HG02973 (cell line): ENCODE data around the gene FAM170B.

Source experiments
- ATAC-seq: cut with Tn5 transposase; IDR thresholded peaks from one replicate; pipeline ENCODE4 v1.9.1; 2021; ENCODE audit warnings: moderate library complexity; ENCODE audit not compliant: unreplicated experiment

The FAM170B gene

DNA sequence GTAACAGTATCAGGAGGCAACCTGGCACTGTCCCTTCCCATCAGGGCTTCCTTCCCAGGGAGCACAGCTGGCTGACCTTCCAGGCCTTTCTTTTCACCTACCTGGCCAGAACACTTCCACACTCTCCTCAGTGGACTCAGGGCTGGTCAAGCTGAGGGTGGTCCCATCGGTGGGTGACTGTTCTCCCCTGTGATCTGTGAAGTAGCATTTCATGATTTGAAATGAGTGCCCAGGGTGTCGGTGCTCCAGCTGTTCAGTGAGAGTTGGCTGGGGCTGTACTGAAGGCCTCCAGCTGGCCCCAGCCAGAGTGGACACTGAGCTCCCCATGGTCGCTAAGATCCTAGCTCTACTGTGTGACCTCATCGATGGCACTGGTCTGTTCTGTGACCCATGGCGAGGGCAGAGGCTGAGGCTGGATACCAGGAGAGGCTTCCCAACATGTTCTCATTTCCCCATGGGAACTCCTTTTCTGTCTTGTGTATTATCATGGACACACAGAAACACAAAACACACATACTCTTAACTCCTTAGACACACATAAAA, at the start of gene FAM170B:
Gene FAM170B (minus strand): TSS at position 316 of the 543 bp plus-strand sequence. CDS start 103 bp downstream, at position 213.
- no peak for ATAC-seq

DNA sequence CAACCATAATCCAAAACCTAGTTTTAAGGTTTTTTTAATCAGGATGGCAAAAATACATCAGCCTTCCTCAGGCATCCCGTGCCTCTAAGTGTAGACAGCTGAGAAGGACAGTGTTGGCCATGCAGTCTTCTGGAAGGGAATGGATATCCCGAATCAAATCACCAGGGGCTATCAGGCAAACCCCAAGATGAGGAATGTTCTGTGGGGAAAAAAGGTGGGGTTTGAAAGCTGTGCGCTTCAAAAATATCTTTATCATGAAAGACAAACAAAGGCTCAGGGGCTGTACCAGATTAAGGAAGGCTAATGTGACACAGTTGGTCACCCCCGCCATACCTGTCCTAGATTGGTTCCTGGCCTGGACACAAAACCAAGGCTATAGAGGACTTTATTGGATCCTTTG, 49.0 kb upstream of the FAM170B start:
- ATAC-seq = no peak

DNA sequence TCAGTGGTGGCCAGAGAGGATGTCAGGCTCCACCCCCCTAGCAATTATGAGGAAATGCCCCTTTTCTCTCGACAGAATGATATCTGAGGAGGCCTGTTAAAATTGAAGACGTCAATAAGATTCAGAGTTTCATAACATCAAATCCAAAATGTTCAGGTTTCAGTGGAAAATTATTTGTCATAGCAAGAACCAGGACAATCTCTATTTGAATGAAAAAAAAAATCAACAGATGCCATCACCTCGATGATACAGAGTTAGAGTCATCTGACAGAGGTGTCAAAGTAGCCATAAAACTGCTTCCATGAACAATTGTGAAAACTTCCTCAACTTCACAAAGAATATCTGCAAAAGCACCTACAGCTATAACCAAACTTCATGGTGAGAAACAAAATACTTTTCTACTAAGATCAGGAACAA, 46.6 kb upstream of the FAM170B start:
- no peak for ATAC-seq

DNA sequence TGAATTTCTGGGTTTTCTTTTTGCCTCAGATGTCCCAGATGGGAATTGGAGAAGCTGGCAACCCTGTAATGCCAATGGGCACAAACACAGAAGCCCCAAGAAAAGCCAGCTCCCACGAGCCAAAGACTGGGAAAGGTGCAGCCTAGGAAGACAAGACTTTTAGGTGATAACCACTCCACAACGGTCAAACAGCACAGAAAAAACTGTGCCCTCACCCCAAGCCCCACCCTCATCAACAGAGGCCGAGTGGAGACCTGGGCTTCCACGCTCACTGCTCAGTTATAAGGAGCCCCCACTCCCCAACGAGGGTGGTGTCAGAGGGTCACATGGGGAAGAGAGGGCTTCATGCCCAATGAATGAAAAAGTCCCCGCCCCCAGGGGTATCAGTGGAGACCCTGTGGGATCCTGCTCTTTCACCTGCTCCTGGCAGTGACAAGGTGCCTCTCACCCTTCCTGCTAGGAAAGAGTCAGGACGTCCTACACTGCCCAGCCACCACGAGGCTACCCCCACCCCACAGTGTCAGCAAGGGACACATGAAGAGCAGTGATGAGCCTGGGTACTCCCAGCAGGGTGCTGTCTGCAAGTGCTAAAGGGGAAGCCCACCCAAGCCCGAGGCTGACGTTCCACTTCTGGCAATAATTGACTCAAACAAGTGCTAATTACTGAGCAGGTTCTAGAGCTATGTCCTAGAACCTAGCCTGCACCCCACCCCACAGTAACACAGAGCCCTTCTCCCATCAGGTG, 46.0 kb upstream of the FAM170B start:
- no peak for ATAC-seq

DNA sequence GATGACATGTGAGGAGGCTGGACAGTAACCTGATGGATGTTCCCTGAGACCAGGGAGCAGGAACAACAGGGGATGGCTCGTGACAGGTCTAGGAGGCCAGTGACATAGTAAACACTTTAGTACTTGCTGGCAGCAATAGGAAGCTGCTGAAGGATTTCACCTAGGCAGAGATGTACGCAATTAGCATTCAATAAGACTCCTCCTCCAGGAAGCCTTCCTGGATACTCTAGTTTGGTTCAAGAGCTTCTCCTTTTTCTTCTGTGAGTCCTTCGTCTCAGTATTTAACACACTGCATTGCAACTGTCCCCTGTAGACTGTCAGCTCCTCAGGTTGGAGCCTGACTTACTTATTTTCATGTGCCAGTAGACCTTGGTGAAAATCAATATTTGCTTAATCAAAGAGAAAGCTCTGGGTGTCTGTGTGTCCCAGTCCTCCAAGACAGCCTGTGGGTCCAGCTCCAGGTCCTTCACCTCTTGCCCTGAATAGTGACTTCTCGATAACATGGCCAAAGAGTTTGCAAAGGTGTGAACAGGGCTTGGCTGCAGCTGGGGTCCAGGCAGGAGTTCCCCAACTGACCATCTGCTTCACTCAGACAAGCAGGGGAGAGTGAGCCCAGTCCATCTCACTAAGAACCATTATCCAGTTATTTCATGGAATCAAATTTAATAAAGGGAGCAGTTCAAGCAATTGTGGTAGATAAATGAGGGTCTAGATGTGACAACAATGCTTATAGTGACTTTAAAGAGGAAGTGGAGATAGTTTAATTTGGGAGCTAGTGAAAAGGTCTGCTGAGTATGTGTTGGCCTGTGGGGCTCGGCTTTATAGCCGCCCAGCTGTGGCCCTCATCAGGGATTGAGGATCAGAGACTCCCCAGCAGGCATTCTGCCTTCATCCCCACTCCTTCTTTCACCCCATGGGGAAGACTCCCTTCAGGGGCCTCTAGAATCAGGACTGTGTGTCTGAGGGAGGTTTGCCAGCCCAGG, 45.0 kb upstream of the FAM170B start:
- no peak for ATAC-seq

DNA sequence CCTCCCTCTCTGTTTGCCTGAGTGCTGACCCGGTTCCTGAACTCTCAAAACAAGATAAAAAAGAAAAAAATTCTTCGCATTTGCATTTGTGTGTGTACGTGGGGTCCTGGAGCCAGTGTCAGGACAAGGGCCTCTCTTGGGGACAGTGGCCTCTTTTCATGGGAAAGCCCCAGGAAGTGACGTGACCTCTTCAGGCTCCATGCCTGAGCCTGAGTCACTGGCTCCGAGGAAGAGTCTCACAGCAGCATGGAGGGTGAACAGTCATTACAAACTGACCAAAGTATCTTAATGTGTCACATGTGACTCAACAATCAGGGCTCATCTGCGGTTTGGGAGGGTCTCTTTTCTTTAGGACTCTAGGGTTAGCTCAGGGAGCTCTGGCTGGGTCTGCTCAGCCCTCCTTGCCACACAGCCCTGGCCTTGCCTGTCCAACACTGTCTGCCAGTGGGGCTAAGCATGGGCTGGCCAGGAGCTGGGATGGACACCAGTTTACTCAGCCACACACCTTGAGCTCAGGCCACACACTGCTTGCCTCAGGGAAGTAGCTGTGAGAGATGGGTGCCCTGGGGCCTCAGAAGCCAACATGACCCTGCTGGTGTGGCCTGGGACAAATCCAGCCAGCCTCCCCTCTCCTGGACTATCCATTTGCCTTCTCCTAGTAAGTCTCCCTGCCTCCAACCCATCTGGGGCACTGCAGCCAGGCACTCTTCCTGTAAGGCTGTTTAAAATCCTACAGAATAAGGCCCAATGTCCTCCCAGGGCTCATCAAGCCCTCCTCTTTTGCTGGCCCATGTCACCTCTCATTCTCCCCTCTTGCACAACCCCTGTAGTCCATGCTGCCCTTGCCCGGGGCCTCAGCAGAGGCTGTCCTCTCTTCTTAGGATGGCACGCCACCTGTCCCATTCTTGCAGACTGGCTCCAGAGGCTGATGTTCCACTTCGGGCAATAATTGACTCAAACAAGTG, 43.9 kb upstream of the FAM170B start:
- ATAC-seq = peak; percentile 84

DNA sequence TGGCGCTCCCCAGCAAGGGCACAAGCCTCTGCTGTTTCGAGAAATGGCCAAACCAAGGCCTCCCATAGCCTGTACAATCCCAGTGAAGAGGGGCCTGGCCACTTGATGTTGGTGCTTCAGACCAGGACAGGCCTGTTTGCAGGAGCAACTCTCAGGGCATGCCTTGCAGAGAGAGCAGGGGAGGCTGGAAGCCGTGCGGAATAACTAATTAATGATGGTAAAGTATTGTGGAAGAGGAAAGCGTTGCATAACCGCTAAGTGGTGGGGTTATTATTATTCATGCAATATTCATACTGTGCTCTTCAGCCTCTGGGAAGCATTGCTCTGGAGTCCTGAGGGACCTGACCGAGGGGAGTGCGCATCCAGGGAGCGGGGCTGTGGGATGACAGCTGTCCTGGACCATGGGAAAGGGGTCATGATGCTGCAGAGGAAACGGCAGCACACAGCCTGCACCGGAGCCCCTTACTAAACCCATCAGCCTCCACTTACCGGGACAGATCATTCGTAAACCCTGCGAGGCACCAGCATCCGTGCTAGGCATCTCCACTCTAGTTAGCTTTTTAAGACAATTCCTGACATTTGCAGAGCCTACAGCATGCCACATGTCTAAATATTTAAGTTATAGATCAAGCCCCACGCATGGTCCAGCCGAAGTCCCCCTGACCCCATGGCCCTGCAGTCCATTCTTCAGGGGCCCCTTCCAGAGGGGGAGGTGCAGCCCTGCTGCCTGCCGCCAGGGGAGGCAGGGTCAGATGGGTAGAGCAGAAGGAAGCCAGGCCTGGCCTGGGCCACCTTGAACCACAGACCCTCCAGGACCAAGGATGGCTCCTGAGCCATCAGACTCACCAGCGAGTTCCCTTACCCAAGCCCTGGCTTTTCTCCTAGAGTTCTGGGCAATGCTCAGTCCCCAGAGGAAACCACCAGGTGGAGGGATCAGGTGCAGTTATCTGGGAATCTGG, 42.8 kb upstream of the FAM170B start:
- ATAC-seq = no peak

DNA sequence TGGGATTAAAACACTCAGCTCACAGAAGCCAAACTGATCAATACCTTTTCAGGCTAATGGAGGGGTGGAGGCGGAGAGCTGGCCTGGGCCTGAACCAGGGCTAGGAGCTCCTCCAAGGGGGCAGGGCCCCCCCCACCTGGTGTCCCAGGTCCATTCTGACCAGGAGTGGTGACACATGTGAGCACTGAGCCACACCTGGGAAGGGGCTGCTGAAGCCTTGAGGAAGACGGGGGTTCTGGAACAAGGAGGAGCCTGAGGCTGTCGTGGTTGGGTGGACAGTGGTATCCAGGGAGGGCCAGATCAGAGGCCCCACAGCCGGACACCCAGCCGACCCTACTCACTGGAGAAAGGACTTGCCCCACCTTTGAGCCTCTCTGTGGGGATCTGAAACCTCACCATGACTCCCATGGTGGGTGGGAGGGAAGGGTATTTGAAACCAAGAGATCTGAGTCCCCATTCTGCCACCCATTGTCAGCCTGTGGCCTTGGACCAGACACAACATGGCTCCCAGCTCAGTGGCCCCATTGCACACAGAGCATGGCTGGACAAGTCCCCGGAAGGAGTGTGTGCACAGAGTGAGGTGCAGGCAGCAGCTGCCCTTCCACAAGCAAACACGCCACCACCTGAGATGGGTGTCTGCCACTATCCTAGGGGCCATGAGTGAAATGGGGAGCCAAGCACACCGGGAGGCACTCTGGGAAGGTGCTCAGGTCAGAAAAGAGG, 41.9 kb upstream of the FAM170B start:
- ATAC-seq = no peak

DNA sequence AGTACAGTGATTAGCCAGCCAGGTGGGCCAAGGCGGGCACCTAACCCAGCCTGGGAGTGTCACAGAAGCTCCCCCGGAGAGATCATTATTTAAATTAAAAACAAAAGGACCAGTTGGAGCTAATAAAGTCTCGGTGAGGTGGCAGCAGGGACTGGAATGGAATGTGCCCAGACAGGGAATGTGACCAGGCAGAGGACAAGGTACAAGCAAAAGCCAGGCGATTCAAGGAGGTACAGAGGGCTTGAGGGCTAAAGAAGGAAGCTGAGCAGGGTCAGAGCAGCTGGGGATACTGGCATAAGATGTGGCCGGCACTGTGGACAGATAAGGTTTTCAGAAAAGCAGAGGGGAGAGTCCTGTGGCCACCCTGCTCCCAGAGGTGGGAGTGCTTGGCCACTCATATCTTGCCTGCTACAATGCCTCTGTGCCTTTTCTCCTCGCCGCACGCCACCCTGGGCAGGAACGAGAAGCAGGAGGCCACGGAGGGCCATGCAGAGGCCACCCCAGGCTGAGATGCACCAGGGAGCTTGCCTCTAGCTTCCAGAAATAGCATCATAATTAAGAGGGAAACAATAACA, 41.2 kb upstream of the FAM170B start:
- ATAC-seq = no peak

DNA sequence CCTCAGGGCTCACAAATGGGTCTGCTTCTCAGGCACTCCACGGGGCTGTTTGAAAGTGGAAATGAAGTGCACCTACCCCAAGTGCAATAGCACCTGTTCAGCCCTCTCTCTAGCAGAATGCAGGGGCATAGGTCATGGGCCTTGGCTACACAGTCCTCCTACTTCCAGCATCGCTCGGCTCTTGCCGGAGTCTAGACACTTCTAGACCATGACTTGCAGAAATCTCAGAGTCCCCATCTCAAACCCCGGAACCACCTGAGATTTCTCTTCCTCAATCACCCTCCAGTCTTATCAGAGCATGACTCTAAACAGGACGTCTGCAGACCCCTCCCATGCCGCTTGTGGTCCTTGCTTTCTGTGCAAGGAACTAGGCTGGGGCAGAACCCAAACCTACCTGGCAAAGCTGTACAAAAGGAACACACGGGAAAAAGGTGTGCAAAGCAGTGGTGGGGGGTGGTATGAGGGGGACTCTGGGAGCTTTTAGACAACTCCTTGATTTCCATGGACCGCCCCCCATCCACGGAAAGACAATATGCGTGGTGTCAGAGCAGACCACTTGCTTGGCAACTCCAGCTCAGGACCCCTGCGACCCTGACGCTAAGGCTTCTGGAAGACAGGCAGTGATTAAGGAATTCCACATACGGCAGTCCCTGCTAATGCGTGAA, 40.6 kb upstream of the FAM170B start:
- no peak for ATAC-seq

DNA sequence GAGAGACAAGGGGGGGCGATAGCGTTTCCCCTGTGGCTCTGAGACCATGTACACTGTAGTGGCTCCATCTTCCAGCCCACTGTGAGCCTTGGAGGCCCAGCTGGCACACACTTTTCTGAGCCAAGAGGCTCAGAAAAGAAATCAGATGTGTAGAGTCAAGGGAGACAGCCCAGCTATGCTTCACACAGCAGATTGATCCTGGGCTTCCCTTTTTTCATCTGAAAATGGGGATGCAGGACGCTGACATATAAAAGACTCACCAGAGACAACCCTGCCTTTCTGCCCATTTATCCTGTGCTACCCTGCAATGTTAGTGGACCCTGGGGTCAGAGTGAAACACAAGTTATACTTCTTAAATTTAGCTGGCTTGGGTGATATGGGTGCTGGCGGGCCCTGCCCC, 40.0 kb upstream of the FAM170B start:
- no peak for ATAC-seq

DNA sequence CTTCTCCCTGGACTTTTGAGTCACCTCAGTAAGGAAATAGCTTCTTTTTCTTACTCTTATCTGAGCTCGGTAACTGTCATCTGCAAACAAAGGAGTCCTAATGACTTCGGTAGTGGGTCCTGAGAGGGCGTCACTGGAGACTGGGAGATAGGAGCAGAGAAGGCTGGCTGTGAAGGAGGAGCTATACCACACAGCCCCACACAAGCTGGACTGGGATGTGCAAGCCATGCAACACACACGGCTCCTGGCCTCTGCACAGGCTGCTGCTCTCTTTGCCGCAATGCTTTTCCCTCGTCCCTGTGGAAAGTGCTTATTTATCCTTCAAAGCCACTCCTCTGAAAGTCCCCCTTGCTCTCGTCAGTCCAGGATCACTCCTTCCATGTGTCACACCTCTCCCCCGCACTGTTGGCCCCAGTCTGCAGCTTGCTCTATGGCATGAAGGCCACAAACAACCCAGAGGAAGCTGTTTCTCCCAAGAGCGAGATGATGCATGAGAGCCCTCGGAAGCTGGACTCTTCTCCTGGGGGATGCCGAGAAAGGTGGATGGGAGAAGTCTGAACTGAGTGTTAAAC, 39.5 kb upstream of the FAM170B start:
- no peak for ATAC-seq

DNA sequence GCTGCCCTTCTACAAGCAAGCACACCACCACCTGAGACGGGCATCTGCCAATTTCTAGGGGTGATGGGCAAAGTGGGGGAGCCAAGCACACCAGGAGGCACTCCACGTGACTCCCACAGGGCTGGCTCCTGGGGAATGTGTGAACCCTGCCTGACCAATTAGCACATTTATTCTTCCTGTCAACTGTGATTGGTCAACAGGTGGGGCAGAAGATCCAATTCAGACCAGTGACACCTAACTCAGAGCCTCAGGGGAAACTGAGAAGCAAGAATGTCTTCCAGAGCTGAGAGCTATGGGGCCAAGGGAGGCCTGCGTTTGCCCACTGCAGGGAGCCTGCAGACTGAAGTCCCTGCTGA, 38.9 kb upstream of the FAM170B start:
- no peak for ATAC-seq

DNA sequence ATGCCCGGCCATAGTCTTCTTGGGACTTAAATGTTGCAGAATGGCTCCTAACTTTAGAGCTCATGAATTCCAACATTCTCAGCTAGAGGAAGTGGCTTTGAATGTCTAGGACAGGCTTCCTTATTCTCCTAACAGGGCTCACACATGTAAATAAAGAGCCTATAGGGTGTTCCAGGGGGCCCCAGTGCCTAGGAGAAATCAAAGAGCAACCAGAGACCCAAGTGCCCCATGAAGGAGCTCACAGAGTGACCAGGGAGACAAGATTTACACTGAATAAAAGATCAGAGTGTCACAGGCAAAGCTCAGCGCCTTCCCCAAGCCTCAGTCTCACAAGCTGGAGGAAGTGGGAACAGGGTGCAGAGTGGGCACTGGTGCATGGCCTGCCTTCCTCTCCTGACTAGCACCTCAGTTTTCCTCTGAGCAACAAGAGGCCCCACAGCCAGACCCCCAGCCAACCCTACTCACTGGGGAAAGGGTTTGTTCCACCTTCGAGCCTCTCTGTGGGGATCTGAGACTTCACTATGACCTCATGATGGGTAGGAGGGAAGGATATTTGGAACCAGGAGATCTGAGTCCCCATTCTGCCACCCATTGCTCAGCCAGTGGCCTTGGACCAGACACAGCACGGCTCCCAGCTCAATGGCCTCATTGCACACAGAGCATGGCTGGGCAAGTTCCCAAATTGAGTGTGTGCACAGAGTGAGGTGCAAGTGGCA, 38.4 kb upstream of the FAM170B start:
- no peak for ATAC-seq

DNA sequence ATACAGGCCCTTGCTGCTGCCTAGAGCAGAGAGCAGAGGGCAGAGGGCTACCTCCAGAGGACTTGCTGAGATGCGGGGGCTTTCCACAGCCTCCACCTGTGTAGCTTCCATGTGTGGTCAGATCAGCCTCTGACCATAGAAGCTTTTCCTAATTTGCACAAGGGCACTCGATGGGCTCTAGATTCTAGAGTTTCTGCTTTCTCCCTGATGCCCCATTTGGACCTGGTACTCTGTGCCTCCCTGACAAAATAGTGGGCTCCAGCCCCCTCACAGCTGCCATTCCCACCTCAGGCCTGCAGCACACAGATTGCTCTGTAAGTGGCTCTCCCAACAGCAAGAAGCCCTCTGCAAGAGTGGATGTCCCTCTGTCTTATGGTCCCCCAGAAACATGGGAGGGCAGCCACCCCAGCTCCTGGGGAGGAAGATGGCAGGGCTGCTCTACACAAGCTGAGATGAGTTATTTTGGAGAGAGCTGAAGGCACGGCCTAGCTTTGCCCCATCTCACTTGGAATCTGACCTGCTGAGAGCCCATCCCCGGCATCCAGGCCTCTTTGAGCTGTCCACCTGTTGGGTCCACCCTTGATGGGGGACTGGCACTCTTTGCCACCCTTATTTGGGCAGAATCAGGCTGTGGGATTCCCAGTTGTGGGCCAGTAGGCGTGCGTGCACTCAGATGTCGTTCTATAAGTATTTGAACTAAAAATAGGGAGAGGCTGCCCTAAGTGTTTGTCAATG, 37.7 kb upstream of the FAM170B start:
- no peak for ATAC-seq

DNA sequence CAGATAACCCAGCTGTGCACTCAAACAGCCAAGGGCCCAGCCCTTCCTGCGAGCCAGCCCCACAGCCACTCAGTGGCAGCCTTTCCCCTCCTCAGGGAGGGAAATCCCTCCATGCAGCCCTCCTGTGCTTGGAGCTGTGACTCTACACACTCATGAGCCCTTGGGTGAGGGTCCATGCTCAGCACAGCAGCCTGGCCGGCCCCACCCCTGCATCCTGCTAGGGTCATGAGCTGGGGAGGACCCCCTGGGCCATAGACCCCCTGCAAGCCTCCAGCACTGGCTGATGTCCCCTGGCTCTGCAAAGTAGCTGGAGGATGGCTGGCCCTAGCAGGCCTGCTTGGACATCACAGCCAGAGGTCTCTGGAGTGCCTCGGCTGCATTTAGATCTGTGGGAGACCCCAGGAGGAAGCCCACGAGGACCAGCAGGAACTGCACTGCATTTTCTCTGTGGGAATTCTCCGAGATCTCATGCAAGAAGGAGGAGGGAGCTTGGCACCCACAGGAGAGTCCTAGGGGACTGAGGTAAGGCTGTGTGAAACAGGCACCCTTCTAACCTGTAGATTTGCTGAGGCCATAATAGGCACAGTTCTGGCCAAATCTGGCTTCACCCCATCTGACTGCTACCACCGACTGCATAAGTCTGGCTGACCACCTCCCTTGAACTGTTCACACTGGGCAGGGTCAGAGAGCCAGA, 37.0 kb upstream of the FAM170B start:
- no peak for ATAC-seq
